Thyroid gland (tissue), 4 donors: ENCODE measurements around the gene SLC51A. TPM values are rescaled to one million over a fixed set of nuclear protein-coding genes. Genes with fewer than 3 reads are reported as not detected.

Source experiments
- DNase-seq, 2 donors: peaks; one replicate each; pipeline ENCODE4 v3.0.0-alpha.2; 2019
- H3K27ac ChIP-seq, 3 donors: fragments of 200-600 bp; sonication (generic); 1 replicate in 2 of 3; 2 replicates in 1 of 3; pipeline ENCODE4 v1.5.1; 2016 to 2019; ENCODE audit warnings: mild to moderate bottlenecking in 1 of 3, moderate library complexity in 1 of 3
- H3K27me3 ChIP-seq: fragments of 200-600 bp; sonication (generic); one replicate; pipeline ENCODE4 v1.5.1; 2019
- H3K36me3 ChIP-seq, 2 donors: fragments of 200-600 bp; sonication (generic); one replicate each; pipeline ENCODE4 v1.5.1; 2016 to 2019
- H3K4me1 ChIP-seq, 2 donors: fragments of 200-600 bp; sonication (generic); one replicate each; pipeline ENCODE4 v1.5.1; 2017 to 2019
- H3K4me3 ChIP-seq, 3 donors: fragments of 200-600 bp; sonication (generic); replicated peaks in 1 of 3; 1 replicate in 2 of 3; 2 replicates in 1 of 3; pipeline ENCODE4 v1.5.1; 2016; ENCODE audit warnings: mild to moderate bottlenecking in 1 of 3
- H3K9me3 ChIP-seq: fragments of 200-600 bp; sonication (generic); one replicate; pipeline ENCODE4 v1.5.1; 2017
- POLR2A ChIP-seq, 2 donors: fragments of 450-650 bp; IDR thresholded peaks; one replicate each; pipeline ENCODE4 v1.6.1; 2017; ENCODE audit warnings: antibody characterized with exemption in 2 of 2, mild to moderate bottlenecking in 2 of 2, moderate library complexity in 1 of 2
- WGBS, 2 donors: methylation state at CpG; one replicate each; pipeline ENCODE4 v1.1.5; 2017; 5-methylcytosine and 5-hydroxymethylcytosine counted together
- intact Hi-C: fragments of 100-400 bp; cut with DNase I; formaldehyde crosslinking; loops from one replicate; pipeline ENCODE4 v1.15.1; 2023
- total RNA-seq, 4 donors: library from RNA; depleted of rRNA; stranded (reverse); fragments of >200 nt; gene quantifications; one replicate each; pipeline ENCODE4 v1.2.3, GENCODE V29; 2016
- TF ChIP-seq, protein P1 (sequence below), 6 experiments: fragments of 200-600 bp in 3 of 6; fragments of 450-650 bp in 3 of 6; sonication (generic) in 3 of 6; IDR thresholded peaks; one replicate each; pipeline ENCODE4 v1.5.1; 2016 to 2019; ENCODE audit warnings: antibody characterized with exemption in 6 of 6, mild to moderate bottlenecking in 2 of 6, inconsistent platforms in 1 of 6, moderate library complexity in 1 of 6

SLC51A gene
- total RNA-seq, 4 donors from 2014 or later: 0.56 to 0.63 TPM; not detected in 2

DNA sequence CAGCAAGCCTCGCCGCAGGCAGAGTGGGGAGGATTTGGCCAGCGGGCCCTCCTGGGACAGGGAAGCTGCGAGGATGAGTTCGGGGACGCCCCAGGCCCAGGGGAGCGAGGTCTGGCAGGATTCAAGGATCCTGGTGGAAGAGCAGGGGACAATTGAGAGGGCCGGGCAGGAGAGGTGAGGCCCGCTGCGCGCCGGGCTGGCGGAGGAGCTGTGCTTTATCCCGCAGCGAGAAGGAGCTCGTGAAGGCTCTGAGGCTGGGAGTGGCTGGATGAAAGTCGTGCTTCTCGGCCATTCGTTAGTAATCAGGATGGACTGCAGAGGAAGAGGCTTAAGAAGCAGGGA lies 3.6 kb downstream of the SLC51A start:
- no peaks in the 10 kb centered on the region for H3K27me3 ChIP-seq
- TF ChIP-seq, protein P1, sequence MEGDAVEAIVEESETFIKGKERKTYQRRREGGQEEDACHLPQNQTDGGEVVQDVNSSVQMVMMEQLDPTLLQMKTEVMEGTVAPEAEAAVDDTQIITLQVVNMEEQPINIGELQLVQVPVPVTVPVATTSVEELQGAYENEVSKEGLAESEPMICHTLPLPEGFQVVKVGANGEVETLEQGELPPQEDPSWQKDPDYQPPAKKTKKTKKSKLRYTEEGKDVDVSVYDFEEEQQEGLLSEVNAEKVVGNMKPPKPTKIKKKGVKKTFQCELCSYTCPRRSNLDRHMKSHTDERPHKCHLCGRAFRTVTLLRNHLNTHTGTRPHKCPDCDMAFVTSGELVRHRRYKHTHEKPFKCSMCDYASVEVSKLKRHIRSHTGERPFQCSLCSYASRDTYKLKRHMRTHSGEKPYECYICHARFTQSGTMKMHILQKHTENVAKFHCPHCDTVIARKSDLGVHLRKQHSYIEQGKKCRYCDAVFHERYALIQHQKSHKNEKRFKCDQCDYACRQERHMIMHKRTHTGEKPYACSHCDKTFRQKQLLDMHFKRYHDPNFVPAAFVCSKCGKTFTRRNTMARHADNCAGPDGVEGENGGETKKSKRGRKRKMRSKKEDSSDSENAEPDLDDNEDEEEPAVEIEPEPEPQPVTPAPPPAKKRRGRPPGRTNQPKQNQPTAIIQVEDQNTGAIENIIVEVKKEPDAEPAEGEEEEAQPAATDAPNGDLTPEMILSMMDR (IDR thresholded peaks at IDR 0.05): no peak
- no peak for TF ChIP-seq POLR2A (IDR thresholded peaks at IDR 0.05)
- no peak overlapping the region for H3K4me3 ChIP-seq
- peaks cover 0 to 7% of the 10 kb centered on the region in 2 donors for H3K4me1 ChIP-seq
- intact Hi-C loops: no loop called here
- DNase-seq: no peak
- H3K27ac ChIP-seq: no peak overlapping the region
- no peaks in the 10 kb centered on the region for H3K36me3 ChIP-seq
- no peaks in the 10 kb centered on the region for H3K9me3 ChIP-seq
- 88 to 91% methylated on average over 19 of the region's 19 CpGs for WGBS, 2 donors

DNA sequence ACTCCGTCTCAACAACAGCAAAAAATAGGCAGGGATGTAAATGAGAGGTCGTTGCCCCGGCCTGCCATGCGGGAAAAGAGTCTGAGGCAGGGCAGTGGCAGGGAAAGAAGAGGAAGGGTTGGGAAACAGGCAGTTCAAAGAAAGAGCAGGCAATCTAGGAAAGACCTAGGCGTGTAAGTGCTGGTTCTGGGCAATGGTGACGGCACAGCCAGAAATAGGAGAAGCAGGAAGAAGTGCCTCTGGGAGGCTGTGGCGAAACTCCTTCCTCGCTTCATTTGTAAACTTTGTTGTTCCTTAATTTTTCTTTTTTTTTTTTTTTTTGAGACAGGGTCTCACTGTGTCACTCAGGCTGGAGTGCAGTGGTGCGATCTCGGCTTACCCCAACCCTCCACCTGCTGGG lies 4.3 kb downstream of the SLC51A start:
- 87 to 94% methylated on average over 10 of the region's 10 CpGs for WGBS, 2 donors
- no peaks in the 10 kb centered on the region for H3K9me3 ChIP-seq
- no peak for DNase-seq

DNA sequence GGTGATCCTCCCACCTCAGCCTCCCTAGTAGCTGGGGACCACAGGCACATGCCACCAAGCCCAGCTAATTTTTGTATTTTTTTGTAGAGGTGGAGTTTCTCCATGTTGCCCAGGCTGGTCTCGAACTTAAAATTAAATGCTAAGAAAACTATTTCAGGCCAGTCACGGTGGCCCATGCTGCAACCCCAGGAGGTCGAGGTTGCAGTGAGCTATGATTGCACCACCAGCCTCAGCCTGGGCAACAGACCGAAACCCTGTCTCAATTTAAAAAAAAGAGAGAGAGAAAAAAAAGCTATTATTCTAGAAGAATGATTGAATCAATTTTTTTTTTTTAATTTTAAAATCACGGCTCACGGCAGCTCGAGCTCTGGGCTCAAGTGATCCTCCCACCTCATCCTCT lies 4.7 kb downstream of the SLC51A start:
- peaks cover 0 to 7% of the 10 kb centered on the region in 2 donors for H3K4me1 ChIP-seq
- no peak for DNase-seq
- intact Hi-C loops: no loop called here
- H3K36me3 ChIP-seq: no peaks in the 10 kb centered on the region
- no peaks in the 10 kb centered on the region for H3K9me3 ChIP-seq
- no peak overlapping the region for H3K4me3 ChIP-seq
- no peak overlapping the region for H3K27ac ChIP-seq
- TF ChIP-seq, protein P1 (IDR thresholded peaks at IDR 0.05): no peak
- TF ChIP-seq POLR2A (IDR thresholded peaks at IDR 0.05): no peak
- no peaks in the 10 kb centered on the region for H3K27me3 ChIP-seq
- WGBS, 2 donors: 85 to 88% methylated on average over 7 of the region's 7 CpGs

More for the DNA sequence above, 4.3 kb downstream of the SLC51A start:
- Histone ChIP-seq H3K36me3 (no peaks in the 10 kb centered on the region), H3K27me3 (no peaks in the 10 kb centered on the region), H3K4me3 (no peak overlapping the region), H3K4me1 (peaks cover 0 to 7% of the 10 kb centered on the region in 2 donors), H3K27ac (no peak overlapping the region)
- TF ChIP-seq, protein P1 (IDR thresholded peaks at IDR 0.05): no peak
- TF ChIP-seq POLR2A (IDR thresholded peaks at IDR 0.05): no peak
- intact Hi-C loops: no loop called here

DNA sequence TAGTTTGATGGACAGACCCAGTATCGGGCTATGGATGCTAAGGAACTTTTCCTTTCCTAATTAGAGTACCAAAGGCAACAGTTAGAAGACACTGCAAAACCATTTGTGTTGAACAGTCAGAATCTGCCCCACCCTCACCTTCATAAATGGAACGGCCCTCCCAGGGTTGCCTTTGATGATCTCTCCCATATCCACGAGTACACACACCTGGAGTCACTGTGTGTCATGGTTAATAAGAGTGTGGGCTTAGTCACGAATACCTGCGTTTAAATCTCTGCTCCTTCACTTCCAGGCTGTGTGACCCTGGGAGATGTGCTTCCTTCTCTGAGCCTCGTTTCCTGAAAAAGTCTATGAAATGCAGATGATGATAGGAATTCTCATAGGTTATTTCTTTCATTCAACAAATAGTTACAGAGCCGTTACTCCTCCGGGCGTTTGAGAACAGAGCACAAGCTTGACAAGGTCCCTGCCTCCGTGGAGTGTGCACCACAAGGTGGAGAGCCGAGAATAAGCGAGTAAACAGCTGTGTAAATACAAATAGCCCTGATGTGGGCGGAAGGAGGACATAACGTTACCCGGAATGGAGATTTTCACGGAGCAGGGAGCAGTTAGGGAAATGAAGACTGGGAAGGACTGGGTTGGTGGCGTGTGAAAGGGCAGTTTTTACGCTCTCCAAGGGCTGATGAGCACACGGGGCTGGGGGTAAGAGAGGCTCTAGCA lies 6.7 kb downstream of the SLC51A start:
- DNase-seq: no peak
- H3K9me3 ChIP-seq: no peaks in the 10 kb centered on the region
- TF ChIP-seq, protein P1 (IDR thresholded peaks at IDR 0.05): no peak
- no peak for TF ChIP-seq POLR2A (IDR thresholded peaks at IDR 0.05)
- no peak overlapping the region for H3K4me3 ChIP-seq
- intact Hi-C loops: no loop called here
- no peaks in the 10 kb centered on the region for H3K4me1 ChIP-seq
- H3K36me3 ChIP-seq: no peaks in the 10 kb centered on the region
- no peaks in the 10 kb centered on the region for H3K27me3 ChIP-seq
- 67 to 71% methylated on average over 19 of the region's 19 CpGs for WGBS, 2 donors
- H3K27ac ChIP-seq: no peak overlapping the region

DNA sequence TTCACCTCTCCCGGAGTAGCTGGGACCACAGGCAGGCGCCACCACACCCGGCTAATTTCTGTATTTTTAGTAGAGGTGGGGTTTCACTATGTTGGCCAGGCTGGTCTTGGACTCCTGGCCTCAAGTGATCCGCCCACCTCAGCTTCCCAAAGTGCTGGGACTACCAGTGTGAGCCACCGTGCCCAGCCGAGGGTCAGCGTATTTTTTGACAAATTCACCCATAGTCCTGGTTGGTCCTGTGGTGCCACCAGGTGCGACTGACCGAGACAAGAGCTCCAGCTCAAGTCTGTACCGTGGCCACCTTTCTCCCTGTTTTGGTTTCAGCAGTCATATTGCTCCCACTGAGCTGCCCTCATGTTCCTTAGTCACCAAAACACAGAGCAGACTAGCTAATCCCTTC lies 8.8 kb downstream of the SLC51A start:
- Histone ChIP-seq H3K4me1 (no peaks in the 10 kb centered on the region), H3K4me3 (no peak overlapping the region), H3K9me3 (no peaks in the 10 kb centered on the region), H3K36me3 (no peaks in the 10 kb centered on the region), H3K27ac (no peak overlapping the region), H3K27me3 (no peaks in the 10 kb centered on the region)
- WGBS, 2 donors: 88 to 93% methylated on average over 10 of the region's 10 CpGs
- TF ChIP-seq POLR2A (IDR thresholded peaks at IDR 0.05): no peak
- intact Hi-C loops: no loop called here
- no peak for DNase-seq
